Inferior parietal cortex (tissue), 1 donor: ENCODE data around the gene ZNHIT1.

Experiments used
- DNase-seq: peaks from one replicate; pipeline ENCODE4 v3.0.0-alpha.2; 2016; ENCODE audit errors: extremely low spot score

Gene ZNHIT1

DNA sequence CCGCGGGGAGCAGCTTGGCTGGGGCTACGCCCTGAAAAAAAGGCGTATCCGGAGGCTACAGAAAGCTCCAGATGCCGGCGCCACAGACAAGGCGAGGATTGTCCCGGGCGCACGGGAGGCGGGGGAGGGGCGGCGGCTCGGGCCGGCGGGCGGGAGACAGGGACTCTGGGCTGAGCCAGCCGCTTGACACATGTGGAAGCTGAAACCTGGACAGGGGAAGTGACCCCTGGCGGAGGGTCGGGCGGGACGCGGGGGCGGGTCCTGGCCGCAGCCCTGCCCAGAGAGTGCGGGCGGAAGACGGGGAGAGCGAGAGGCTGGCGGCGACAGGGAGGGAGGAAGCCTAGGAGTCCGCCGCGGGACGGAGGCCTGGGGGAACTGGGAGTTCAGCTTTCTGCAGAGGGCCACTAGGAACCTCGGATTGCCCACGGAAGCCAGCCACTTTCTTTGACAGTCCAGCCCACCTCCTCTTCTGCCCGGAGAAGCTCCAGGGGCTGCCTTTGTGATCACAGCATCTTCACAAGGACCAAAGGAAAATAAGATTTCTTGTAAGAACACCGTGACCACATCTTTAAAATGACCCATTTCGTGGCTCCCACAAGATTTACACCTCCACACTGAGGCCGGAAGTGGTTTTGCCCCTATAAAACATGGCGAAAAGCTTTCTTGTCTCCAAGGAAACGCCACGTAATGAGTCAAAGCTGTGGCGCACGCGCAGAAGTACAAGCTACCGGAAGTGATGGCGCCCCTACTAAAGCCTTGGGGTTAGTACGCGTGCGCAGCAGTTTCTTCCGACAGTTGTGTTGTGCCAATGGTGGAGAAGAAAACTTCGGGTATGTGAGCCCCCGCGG lies at the start of gene ZNHIT1, which contains the start of gene PLOD3:
Gene ZNHIT1, plus strand, starts transcription at position 778 of the 848 bp plus-strand sequence. Its CDS starts 31 bp downstream, at position 809.
Gene PLOD3, minus strand, starts transcription at position 194 of the 848 bp plus-strand sequence. CDS start 307 bp downstream, outside the sequence.
- peak; percentile 100 for DNase-seq

DNA sequence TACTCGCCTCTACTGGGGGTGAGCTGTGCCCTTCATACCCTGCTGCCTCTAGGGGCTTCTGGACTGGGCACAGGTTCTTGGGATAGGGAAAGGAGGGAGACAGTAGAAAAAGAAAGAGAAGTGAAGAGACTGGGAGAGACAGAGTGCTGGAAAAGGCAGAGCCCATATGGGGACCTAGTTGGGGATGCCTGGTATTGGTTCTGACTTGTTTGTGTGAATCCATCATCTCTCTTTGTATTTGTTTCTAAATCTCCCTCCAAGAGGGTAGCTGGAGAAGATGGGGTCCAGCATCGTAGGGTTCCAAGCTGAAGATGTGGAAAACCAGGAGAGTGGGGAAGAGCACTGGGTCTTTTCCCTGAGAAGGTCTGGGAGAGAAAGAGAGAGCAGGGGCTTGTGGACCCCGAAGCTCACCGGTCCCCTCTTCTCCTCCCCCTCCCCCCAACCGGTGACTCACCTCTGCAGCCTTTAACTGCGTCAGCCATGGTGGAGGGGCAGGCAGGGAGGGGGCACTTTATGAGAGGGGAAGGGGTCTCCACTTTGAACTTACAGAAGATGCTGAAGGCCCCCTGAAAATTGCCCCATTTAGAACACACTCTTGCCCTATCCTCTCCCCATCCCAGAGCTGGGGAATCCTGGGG lies 49.4 kb upstream of the ZNHIT1 start:
- no peak for DNase-seq

DNA sequence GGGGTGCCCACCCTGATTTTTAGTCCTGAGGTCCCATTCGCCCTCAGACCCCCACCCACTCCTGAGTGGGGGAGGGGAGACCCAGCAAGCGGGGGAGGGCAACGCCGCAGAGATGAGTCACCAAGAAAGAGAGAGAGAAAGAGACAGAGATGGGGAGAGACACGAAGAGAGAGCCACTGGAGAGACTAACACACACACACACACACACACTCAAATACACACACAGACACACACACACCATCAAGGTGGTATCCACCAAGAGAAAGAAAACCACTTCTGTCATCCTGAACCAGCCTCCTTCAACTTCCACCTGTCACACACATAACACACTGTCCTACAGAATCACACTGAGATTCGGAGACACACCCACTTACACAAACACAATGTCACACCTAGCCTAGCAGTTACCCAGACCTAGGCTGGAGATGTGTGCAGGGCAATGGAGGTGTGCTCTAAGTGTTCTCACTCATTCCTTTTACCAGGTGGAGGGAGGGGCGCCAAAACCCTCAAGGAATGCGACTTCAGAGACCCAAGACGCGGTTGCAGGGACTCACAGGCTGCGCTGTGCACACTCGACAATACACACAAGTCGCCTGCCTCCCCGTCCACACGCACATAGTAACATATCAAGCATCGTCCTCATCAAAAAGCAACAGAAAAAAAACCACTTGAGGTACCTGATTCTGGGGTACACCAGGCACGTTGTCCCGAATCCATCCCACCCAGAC lies 48.7 kb upstream of the ZNHIT1 start:
- no peak for DNase-seq

DNA sequence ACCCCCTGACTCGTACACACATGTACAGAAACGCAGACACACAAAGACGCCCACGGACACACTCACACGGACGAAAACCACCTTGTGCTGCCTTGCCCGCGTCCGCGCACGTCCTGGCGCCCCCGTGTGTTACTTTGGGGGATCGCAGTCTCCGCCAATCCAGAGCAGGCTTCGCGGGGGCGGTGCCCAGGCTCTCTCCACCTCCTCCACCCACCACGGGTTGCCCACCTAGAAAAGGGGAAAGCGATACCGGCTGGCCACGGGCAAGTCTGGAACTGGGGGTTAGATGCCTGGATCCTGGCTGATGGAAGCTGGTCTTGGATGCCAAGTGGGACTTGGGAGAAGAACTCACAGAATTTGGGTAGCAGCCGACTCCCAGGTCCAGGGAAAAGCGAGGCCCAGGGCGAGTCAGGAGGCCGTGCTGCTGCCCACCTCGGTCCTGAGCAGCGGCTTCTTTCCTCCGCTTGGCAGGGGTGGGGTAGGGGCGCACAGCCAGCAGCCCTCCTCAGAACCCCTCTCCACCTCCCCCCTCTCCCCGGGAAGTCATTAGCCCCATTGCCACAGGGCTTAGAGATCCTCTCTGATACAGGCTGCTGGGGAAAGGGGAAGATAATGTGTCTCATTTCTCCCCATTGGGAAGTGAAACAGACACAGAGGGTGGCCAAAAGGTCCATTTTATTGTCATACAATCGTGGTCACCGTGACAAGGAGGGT lies 48.0 kb upstream of the ZNHIT1 start:
- peak; percentile 67 for DNase-seq

DNA sequence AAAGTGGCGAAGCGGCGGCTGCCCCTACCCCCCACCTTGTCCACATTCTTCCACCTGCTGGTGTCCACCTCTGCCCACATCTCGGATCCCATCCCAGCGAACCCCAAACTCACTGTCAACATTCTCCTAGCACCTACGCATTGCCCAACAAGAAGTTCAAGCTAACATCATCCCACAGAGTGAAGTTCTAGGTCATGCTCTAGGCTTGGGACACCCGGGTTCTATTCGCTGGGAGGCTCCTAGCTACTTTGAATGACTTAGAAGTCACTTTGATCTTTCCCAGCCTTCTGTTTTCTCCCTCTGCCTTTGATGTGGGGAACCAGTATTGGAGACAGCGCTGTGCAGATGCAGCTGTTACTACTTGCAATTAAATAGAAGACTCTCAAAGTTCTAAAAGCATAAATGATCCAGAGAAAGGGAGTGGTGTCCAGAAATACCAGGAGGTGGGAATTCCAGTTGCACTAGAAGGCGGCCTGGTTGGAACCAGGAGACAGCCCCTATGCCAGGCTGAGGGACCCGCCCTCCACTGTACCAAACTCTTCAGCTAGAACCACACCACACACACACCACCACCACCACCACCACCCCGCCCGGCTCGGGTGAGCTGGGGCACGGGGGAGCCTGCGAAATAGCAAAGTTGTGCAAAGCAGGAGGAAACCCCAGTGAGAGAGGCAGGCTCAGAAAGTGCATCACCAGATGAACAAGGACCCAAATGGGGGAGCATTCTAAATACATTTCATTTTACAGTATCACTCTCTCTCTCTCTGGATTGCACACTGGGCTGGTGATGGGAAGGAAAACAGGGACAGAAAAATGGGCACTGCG lies 47.1 kb upstream of the ZNHIT1 start:
- no peak for DNase-seq

DNA sequence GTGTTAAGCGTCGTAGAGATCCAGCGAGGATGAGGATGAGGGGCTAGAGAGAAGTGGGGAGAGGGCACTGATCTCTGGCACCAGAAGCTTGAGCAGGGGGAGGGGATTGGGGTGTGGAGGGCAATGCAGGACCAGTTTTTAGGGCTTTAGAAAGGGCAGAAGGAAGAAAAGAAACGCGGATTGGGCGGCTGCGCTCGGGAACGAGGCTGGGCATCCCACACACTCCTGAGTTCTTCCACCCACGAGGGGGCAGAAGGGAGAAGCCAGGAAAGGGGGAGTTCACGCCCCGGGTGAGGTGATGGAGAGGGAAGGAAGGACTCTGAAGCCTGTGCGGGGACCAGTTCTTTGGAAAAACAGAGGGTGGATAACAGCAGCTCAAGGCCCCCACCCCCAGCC lies 46.5 kb upstream of the ZNHIT1 start:
- no peak for DNase-seq

DNA sequence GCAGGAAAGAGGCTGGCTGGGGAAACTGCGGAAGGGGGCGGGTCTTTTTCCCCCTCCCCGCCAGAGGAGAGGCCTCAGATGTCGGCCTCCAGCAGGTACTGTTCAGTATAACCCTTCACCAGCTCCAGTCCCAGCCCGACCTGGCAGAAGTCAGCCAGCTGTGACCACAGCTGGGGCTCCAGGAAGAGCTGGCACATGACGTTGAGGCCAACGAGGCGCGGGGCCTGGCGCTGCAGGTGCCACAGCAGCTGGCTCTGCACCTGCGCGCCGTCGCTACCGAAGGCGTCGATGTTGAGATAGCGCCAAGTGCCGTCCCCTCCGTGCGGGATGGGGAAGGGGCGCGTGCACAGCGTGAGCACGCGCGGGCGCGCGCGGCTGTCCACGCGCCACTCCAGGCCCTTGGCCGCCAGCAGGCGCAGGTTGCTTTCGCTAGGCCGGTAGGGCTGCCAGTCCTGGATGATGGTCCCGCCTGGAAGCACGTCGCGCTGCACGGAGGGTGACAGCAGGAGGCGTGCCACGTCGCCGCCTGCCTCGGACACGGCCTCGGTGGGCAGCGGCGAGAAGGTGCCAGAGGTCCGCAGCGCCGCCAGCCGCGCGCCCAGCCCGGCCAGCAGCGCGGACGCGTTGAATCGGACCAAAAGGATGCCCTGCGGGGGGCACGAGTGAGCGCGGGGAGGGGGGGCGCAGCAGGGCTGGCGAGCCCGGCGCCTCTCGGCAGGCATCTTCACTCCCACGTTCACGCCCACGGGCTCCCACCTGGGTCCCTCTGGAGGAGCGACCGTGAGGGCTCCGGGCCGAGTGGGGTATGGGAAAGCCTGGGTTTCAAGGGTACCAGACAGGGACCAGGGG lies 45.7 kb upstream of the ZNHIT1 start:
- no peak for DNase-seq

DNA sequence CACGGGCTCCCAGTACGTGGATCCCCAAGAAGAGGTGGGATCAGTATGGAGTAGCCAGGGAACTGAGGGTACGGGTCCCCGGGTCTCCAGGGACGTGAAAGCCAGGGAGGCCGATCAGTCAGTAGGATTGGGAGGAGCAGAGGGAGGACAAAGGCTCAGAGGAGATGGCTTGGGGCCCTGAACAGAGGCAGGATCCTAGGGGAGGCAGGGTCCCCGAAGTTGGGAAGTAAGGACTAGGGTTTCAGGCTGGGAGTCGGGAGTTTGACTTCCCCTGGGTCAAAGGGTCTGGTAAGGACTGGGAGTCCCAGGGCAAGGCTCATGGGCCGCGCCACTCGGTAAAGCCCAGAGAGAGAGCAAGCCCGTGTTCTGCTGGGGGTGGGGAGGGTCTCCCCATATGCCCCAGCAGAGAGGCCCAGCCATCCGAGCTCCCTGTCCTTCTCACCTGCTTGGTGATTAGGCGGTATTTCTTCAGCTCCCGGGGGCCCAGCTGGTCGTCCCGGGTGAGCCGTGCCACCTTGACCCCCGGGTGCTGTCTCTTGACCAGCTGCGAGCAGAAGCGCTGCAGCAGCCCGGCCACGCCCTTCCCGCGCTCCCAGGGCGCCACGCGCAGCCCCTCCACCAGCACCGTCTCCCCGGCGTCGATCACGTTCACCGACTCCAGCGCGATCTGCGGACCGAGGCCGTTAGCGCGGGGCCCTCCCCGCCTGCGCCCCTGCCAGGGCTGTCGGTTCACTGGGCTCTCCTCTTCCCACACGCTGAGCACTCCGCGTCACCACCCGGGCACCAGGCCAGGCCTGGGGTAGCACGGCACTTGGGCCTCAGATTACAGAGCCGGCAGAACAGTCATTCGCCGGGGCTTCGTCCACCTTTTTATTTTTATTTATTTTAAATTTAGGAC lies 44.9 kb upstream of the ZNHIT1 start:
- no peak for DNase-seq

DNA sequence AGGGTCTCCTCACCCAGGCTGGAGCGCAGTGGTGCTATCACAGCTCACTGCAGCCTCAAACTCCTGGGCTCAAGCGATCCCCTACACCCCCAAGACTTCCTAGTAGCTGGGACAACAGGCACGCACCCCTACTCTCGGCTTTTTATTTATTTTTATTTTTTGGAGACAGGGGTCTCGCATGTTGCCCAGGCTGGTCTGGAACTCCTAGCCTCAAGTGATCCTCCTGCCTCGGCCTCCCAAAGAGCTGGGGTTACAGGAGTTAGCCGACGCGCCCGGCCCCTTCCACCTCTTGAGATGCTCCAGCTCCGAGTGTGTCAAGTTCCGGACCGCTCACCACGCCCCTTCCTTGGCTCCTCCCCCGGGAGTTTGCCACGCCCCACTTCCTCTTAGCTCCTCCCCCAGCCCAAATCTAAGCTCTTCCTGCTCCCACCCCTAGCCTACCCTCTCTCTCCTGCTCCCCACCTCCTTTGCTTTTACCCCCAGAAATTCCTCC lies 44.2 kb upstream of the ZNHIT1 start:
- no peak for DNase-seq

DNA sequence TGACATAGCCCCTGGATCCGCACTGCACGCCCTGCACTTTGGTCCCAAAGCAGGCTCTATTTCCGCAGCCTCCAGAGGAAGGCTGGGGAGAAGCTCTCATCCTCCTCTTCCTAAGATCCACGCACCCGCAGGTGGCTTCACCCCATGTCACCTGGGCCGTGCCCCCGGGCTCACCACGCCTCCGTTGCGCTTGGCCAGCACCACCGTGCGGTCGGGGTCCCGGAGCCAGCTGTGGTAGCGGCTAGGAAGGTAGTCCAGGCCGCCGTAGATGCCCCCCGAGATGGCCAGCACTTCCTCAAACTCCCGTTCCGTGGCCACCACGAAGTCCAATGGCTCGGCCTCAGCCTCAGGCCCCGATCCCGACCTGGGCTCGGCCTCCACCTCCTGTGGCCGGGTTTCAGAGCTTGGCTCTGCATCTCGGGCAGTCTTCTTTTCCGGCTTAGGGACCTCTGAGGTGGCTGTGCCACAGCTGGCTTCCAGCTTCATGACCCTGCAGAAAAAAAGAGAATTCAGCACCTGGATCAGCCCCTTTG lies 43.6 kb upstream of the ZNHIT1 start:
- no peak for DNase-seq

DNA sequence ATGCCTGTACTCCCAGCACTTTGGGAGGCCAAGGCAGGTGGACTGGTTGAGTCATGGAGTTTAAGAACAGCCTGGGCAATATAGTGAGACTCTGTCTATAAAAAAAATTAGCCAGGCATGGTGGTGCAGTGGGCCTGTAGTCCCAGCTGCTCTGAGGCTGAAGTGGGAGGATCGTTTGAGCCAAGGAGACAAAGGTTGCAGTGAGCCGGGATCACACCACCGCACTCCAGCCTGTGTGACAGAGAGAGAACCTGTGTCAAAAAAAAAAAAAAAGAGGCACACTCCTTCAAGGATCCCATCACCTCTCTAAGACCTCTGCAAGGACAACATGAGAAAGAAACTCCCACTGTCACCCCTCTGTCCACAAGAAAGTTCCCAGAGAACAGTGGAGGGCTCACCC lies 42.3 kb upstream of the ZNHIT1 start:
- no peak for DNase-seq

DNA sequence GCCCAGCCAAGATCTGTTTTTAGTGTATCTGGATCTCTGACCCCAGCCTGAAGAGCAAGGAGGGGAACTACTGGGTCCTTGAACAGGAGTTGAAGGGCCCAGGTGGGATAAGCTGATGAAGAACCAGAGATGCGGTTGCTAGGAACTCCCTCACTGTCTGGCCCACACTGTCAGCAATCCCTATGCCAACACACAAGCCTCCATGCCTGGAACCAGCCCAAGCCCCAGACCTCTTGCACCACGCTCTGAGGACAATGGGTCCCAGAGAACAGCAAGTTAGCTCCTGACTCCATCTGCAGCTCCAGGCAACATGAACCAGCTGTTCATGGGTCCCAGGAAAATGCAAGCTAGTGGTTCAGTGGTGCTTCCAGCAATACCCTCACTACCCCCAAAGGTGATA lies 40.3 kb upstream of the ZNHIT1 start:
- DNase-seq, result no peak

DNA sequence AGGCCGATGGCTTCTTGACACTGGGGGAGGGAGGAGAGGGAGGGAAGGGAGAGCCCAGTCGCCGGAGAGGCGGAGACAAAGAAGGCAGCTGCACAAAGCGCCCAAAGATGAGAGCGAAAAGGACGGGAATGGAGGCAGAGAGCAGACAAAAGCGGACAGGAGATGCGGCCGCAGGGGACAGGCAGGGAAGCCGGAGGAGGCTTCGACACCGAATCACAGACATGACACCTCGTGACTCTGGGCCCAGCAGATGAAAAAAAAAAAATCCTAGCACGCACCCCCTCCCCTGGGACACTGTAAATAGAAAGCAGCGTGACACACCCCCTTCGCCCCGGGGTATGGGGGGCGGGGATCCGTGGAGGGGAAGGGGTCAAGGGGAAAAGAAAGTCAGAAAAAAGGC lies 38.8 kb upstream of the ZNHIT1 start:
- DNase-seq, result no peak

DNA sequence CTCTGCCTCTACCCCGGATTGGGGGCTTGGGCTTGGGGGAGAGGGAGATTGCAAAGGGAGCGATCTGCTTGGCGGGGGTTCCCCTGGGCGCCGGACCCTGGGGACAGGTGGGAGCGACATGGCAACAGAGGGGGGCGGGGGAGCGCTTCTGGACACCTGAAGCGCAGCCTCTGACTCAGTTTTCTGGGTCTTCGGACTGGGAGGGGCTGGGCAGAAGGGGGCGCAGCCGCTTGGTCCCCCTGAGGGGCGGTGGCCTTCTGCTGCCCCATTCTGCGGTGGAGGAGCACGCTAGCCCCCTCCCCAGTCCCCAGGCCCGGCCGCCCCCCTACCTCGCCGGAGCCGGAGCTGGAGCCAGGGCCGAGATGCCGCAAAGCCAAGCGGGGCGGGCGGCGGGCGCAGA lies 38.3 kb upstream of the ZNHIT1 start:
- no peak for DNase-seq

DNA sequence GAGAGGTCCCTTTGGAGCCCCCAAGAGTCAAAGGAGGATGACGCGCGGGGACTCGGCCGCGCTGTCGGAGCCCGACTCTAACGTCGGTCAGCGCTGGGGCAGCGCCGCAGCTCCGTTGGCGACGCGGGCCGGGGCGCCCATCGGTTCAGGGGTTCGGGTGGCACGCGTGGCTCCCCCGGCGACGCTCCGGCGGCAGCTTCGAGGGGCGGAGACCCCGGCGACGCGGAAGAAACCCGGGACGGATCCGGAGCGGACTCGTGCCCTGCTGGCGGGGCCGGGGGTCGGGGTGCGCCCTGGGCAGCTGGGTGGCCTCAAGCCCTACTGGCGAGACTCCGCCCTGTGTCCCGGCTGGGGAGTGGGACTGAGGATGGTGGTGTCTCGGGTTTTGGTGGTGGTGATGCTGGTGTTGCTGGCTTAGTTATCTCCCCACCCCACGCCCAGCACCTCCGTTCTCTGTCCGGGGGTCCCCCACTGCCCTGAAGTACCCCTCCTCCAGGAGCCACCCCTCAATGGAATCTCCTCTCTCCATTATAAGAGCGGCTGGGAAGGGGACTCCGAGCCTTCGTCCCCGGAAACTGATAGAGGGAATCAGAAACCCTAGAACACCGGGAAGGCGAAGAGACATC lies 37.7 kb upstream of the ZNHIT1 start, which contains the start of gene NAT16:
Gene NAT16, minus strand, starts transcription at position 164 of the 626 bp plus-strand sequence. CDS start 5,486 bp downstream, outside the sequence.
- no peak for DNase-seq

DNA sequence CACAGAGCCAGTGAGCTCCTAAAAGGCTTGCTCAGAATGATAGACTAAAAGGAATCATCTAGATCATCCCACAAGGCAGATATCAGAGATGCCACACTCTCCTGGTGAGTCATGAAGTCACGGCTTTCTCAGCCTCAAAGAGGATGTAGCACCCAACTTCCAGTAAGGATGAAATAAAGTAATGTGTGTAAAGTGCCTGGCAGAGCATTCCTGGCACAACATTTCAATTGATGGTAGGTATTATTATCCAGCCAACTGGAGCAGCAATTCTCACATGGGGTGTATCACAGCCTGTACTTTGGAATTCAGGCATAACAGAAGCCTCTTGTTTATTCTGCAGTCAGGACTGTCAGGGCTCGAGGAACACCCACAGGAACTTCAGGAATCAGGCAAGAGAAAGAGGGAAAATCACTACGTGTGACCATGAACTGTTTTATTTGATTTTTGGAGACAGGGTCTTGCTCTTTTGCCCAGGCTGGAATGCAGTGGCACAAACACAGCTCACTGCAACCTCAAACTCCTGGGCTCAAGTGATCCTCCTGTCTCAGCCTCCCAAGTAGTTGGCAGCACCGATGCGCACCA lies 32.6 kb upstream of the ZNHIT1 start:
- DNase-seq, result peak; percentile 53

DNA sequence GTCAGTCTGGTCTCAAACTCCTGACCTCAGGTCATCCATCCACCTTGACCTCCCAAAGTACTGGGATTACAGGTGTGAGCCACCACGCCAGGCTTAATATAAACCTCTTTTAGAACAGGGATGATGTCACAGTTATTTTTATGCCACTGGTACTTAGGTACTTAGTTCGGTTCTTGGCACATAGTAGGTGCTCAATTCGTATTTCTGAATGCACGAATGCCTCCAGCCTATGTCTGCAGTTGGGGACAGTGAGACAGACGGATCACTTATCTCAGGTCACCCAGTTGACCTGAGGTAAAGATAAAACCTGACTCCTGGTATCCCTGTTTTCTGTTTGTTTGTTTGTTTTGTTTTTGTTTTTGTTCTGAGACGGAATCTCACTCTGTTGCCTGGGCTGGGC lies 31.8 kb upstream of the ZNHIT1 start:
- no peak for DNase-seq
